DLD1 (cell line): ENCODE data around the gene JSRP1.

Experiments
- in situ Hi-C: cut with HindIII; loops from 2 replicates; pipeline ENCODE4 v1.10.0; 2017; ENCODE audit warnings: low sequenced_read_pairs

The JSRP1 gene

DNA sequence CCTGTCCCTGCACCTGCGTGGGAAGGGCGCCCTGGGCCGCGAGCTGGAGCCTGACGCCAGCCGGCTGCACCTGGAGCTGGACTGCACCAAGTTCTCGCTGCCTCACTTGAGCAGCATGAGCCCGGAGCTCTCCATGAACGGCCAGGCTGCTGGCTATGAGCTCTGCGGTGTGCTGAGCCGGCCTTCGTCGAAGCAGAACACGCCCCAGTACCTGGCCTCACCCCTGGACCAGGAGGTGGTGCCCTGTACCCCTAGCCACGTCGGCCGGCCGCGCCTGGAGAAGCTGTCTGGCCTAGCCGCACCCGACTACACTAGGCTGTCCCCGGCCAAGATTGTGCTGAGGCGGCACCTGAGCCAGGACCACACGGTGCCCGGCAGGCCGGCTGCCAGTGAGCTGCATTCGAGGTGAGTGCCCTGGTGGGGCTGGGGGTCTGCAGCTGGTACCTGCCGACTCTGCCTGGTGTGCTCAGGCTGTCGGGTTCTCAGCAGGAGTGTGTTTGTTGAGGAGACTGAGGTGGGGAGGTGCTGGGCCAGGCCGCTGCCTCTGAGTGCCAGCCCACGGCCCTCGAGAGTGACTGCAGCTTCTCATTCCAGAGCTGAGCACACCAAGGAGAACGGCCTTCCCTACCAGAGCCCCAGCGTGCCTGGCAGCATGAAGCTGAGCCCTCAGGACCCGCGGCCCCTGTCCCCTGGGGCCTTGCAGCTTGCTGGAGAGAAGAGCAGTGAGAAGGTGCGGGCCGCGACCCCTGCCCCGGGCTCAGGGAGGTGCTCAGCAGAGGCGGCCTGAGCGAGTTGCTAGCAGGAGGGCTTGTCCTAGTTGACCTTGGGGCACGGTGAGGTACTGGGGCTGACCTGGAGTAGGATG is 39.6 kb downstream of the JSRP1 start:
- in situ Hi-C loops, result no loop called here

DNA sequence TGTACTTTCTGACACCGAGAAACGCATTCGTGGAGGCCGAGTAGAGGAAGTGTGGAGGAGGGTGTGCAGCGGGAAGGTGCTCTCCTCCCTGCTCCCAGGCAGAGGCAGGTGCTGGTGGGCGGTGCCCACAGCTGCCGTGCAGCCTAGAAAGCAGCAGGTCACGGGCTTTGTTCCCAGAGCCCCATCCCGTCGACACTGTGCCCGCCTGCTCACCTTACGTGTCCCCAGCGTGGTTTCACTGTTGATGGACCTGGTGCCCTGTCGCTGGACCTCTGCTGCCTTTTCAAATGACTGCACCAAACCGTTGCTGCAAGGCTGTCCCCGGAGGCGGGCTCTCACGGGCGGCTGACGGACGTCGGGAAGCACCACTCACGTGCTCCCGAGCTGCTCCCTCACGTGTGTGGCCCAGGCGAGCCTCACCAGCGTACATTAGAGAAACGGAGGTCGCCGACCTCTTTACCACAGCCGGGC is 40.9 kb downstream of the JSRP1 start:
- in situ Hi-C loops, result no loop called here

DNA sequence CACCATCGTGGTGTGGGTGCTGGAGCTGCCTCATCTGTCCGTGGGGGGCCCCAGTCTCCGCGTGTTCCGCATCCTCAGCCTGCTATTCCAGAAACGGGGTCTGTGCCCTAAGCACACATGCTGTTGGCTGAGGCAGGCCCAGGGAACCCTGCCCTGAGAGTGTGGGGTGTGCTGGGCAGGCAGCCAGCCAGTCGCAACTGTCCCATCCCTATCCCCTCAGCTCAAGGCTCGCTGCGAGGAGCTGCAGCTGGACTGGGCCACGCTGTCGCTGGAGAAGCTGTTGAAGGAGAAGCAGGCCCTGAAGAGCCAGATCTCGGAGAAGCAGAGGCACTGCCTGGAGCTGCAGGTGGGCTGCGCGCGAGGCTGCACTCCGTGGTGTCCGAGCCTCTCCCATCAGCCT is 42.0 kb downstream of the JSRP1 start:
- in situ Hi-C loops, result no loop called here

DNA sequence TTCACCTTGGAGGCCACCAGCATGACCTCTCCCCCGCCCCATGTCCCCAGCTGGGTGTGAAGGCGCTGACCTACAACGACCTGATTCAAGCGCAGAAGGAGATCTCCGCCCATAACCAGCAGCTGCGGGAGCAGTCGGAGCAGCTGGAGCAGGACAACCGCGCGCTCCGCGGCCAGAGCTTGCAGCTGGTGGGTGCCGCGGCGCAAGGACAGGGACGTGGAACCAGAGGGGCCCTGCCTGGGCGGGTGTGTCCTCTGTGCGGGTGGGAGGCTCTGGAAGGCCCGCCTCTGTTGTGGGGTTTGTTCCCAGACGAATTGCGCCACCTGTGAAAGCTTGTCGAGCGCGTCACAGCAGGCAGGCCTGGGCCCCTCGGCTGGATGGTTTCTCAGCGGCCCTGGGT is 42.4 kb downstream of the JSRP1 start:
- in situ Hi-C loops, result no loop called here

DNA sequence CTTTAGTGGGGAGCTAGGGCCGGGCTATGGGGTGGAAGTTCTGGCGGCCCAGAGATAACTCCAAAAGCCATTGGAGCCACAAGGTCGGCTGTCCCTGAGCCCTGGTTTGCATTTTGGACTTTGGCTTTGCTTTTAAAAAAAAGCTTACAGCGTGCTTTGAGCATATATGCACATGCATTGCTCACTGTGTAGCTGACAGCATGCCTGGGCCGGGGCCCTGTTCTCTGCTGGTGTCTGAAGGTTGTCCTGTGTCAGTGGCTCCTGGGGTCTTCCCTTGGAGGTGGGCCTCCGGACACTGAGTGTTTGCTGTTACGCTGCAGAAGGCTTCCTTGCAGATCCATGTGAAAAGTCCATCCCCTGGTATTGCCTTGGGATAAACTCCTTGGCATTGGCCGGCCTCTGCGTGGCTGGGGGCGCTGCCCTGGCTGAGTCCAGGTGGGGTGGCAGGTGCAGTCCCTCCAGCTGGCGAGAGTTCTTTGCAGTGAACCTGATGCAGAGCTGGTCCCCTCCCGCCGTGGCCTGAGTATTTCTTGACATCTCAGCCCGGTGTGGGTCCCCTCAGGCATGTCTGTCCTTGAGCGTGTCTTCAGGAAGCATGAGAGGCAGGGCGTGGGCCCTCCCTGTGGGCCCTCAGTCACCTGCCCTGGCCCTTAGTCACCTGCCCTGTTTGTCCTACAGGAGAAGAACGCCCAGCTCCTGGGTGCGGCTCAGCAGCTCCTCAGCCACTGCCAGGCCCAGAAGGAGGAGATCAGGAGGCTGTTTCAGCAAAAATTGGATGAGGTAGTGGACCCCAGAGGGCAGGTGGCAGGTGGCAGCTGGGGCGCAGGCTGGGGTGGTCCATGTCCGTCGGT is 43.1 kb downstream of the JSRP1 start:
- in situ Hi-C loops, result no loop called here

DNA sequence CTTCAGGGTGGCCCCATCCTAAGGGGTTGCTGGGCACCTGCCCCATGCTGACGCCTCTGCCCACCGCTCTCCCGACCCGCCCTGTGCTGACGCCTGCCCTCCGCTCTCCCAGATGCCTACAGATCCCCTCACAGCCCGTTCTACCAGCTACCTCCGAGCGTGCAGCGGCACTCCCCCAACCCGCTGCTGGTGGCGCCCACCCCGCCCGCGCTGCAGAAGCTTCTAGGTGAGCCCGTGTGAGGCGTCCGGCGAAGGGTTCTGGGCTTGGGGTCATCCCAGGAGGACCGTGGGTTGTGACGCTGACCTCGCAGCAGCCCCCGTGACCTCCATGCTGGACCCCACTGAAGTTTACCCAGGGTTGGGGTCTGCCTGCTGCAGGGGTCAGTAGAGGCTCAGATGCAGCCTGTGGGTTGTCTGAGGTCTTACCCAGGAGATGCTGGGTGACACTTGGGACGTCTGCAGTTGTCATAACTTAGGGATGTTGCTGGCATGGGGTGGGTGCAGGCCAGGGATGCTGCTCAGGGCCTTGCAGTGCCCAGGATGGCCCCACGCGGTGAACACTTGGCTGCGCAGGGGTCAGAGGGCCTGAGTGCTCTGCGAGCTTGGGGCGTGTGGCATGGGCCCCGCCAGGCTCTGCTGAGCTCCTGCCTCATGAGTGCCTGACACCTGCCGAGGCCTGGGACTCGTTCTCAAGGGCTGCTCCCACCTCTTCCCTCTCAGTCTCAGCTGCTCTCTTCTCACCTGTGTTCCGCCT is 45.1 kb downstream of the JSRP1 start:
- in situ Hi-C loops, result no loop called here

DNA sequence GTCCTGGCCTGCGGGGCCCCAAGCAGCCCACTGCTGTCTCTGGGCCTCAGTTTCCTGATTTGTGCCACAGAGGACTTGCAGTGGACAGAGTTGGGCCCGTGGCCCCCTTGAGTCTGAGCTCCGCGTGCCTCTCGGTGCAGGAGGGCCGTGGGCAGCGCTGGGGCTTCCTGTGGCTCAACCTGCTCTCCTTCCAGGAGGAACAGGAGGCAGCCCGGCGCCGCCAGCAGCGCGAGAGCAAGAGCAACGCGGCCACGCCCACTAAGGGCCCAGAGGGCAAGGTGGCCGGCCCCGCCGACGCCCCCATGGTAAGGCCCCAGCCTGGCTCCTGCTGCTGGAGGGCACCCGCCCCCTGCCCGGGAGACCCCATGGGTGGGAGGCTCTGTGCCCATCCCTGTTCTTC is 46.0 kb downstream of the JSRP1 start:
- in situ Hi-C loops, result no loop called here

DNA sequence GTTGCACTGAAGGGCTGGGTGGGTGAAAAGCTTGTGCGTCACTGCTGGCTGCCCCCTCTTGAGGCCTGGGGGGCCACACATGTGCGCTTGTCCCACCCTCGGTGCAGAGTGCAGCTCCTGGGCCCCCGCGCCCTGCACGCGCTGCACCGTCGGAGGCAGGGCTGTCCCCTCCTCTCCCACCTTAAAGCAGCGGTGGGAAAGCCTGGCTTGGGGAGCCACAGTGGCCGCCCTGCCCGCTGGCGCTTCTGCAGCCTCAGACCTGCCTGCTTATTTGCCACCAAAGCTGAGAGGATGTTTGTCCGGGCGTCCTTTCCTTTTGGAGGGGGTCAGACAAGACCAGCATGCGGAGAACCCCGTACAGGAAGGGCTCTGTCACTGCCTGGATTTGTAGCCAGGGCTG is 46.8 kb downstream of the JSRP1 start:
- in situ Hi-C loops, result no loop called here

DNA sequence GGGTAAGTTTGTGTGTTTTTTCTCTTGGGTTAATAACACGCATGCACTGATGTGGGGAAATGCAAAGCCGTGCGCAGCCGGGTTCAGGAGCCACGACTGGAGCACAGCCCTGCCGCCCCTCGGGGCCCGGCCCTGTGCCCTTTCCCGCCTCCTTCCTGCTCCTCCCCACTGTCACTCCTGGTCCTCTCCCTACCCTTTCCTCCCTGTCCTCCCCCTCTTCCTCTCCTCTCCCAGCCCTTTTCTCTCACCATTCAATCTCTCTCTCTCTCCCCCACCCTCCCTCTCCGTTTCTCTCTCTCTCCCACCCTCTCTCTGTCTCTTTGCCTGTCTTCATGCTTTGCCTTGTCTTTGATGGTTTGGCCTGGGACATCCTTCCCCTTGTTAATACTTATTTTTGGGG is 47.2 kb downstream of the JSRP1 start:
- in situ Hi-C loops, result no loop called here

DNA sequence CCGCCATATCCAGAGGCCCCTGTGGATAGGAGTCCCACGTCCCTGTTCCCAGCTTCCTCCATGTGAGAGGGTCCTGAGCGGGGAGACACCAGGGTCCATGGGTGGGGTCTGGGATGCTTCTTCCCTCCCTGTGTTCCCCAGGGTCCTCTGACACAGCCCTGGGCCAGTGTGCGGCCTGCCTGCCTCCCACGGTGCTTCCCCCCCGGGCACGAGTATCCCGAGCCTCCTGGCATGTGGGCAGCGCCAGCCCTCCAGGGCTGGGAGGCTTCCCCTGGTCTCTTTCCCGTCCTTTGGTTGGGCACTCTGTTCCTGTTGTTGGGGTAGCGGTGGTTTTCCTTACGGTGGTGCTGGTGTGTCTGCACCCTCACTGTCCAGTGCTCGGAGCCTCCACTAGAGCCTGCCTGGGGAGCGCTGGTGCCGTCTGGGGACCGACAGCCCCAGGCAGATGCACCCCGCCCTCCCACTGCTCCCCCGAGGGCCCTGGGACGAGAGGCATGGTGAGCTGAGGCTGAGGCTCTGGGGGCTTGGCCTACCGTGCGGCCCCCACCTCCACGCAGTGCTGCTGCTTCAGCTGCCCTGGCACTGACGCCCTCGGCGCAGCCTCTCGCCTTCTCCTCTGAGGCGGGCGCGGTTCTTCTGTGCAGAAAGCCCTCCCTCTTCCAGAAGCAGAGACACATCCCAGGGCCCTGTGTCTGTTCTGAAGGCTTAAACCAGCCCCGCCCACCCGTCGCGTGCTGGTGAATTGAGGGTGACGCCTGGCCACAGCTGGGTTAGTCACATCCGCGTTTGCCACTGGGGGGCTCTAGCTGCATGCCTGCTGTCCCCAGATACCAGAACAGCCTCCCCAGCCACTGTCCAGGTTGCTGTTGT is 48.0 kb downstream of the JSRP1 start:
- in situ Hi-C loops, result no loop called here

DNA sequence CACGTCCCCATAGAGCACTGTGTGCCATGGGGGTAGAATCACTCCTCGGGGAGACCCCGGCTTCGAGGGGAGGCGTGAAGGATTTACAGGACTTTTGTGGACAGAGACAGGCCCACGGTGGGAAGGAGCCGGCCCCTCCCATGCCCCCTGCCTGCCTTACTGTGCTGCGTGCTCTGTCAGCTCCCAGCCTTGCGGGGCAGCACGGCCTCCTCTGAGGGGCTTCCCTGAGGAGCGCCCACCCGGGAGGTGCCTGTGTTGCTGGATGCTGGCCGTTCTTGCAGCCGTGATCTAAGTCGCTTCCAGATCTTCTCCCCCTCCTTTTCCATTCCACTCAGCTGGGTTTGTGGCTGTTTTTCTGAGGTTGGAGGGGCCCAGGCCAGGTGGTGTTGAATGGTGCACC is 49.2 kb downstream of the JSRP1 start:
- in situ Hi-C loops, result no loop called here

DNA sequence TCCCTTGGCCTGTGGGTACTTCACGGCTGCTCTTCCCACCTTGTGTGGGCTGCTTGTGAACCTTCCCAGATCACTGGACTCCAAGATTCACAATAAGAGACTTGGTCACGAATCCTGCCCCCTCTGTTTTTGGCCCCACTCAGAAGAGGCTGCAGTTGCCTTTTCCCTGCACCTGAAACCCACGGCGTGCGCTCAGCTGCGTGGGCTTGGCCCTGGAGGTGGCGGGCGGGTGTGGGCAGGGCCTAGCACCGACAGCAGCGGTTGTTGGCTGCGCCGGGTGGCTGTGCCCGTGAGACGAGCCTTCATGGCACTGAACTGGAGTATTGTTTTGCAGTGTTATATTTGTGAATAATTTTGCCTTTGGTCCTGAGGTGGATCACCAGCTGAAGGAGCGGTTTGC is 53.9 kb downstream of the JSRP1 start:
- in situ Hi-C loops, result no loop called here
